Stimulated activated CD4-positive, alpha-beta T cell treated with anti-CD3 and anti-CD28 coated beads, Interleukin-15, amount 100 ng/mL, for 1 hour (primary cell): ENCODE measurements around the gene MYF6.

Source experiments
- DNase-seq, 2 donors: peaks; one replicate each; pipeline ENCODE4 v3.0.0-alpha.2; 2020; ENCODE audit warnings: low read depth in 1 of 2, low spot score in 1 of 2

Gene MYF6

DNA sequence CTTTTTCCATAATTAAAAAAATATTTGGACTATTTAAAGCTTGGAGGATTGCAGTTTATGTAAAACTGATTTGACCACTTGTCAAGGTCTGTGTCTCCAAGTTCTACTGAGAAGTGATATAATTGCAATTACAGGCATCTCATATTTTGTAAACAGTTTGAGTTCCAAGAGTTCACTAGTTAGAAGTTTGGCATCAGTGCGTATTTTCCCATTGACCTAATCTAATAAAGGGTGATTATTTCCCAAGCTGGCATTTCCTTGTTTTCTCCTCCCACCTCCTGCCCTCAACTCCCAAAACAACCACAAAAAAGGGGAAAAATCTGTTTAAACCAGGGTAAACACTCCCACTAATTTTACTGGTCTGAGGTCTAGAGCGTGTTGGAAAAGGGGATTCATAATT, 3.0 kb upstream of the MYF6 start:
- no peak for DNase-seq

DNA sequence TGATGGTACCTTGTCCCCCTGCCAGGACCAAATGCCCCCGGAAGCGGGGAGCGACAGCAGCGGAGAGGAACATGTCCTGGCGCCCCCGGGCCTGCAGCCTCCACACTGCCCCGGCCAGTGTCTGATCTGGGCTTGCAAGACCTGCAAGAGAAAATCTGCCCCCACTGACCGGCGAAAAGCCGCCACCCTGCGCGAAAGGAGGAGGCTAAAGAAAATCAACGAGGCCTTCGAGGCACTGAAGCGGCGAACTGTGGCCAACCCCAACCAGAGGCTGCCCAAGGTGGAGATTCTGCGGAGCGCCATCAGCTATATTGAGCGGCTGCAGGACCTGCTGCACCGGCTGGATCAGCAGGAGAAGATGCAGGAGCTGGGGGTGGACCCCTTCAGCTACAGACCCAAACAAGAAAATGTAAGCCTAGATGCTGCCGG, 410 bp downstream of the MYF6 start:
- DNase-seq = no peak

DNA sequence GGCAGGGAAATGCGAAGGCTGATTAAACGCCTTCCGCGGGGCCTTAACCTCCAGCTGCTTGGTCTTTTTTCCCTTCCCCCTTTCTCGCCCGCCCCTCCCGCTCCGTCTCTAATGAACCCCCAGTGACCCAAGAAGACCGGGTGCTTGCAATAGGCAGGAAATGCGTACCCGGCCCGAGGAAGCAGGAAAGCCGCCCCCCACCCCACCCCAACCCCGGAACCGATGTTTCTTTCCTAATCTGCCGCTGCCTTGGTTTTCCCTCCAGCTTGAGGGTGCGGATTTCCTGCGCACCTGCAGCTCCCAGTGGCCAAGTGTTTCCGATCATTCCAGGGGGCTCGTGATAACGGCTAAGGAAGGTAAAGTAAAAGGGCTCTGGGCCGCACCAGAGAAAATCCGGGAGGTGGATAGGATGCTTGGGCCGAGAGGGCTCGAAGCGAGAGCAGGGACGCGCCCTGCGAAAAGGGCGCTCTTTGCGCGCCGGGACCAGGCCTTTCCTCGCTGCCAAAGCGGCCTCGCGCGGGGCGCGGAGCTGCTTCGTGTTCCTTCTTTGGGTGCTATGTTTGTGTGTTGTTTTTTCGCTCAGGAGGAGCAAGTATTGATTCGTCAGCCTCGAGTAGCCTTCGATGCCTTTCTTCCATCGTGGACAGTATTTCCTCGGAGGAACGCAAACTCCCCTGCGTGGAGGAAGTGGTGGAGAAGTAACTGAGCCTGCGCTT, 983 bp downstream of the MYF6 start:
- no peak for DNase-seq

DNA sequence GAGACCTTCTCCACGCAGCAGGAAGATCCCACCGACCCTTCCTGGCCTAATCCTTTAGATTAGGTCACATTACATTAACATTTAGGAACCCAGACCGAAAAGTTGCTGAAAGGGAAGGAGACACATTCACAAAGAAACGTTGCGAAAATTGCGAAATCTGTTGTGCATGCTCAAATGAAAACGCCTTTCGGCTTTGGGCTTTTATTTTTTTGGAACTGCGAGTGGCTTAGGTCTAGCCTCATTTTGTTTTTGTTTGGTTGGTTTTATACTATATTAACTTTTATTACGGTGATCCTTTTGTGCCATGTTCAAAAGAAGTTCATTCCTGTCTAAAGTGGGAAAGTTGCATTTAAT, 1.5 kb downstream of the MYF6 start:
- DNase-seq = no peak

DNA sequence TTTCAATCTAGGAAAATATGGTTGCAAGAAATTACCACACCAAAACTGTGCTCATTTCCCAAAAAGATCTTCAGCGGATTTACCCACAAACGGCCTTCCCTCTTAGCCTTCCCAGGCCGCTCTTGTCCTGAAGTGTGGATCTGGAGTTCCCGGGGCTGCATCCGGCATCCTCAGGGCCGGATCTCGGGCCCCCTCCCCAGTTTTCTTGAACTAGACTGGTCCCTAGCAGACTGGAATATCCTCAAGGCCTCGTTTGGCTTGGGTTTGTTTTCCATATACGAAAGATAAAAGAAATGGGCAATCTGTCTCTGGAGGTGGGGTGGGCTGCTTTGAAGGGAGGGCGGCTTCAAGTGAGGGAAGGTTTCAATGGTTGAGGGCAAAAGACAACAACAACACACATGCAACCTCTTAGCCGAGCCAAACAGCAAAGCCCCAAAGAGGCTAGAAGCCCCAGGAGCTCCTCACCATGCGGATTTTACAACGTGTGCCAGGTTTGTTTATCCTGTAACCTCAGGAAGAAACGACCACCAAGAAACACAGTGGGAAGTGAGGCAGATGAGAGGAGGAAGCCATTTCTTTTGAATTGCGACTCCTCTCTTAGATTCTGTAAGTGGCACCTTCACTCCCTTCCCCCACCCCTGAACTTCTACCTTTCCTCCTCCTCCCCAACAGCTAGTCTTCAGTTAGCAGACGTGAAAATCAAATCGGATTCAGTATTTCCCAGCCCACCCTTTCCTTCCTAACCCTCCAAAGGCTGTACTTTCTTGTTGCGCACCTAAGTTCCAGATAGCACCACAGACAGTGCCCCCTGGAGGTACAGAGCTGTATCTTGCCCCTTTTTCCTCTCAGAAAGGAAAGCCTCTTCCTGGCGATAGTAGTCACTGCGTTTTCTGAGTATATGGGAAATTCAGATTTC, 2.6 kb downstream of the MYF6 start:
- DNase-seq = no peak

DNA sequence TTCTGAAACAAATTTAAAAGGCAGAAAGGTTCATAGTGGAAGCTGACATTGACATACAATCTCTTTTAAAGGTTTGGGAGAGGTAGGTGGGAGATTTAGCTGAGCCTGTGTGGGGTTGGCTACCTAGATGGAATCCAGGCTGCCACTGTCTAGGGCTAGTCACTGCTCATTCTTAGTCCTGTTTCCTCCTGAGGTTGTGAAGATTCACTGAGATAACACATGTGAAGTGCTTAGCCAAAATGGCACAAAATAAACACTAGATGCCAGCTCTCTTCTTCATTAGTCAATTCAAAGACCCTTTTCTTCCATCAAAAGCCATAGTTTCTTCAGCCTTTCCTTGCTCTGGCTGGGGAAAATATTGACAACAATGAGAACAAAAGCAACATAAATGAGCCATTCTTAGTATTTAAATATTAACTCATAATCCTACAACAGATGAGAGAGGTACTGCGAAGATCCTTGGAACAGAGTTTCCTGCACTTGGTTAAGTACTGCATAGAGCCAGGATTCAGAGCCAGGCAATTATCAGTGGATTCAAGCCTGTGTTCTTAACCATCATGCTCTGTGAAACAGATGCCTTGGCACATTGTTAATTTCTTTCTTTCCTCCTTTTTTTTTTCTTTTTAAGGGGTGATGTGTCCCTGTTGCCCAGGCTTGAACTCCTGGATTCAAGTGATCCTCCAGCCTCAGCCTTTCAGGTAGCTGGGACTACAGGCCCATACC, 3.5 kb downstream of the MYF6 start:
- DNase-seq = no peak

DNA sequence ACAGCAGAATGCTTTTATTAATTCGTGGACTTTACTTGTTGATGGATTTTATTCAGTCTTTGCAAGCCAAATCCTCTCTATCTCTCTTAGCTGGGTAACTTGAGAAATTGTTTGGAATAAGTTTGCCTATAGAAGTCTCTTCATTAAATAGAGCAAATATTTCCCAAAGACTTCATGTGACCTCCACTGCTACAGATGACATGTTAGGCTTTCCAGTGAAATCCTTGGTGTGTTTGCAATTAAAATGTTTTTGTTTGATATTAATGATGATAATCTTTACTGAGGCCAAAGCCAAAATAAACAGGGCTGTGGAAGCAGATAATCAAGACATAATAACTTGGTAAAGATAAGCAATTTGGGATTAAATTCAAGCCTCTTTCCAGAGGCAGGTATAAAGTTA, 4.4 kb downstream of the MYF6 start:
- DNase-seq = no peak

DNA sequence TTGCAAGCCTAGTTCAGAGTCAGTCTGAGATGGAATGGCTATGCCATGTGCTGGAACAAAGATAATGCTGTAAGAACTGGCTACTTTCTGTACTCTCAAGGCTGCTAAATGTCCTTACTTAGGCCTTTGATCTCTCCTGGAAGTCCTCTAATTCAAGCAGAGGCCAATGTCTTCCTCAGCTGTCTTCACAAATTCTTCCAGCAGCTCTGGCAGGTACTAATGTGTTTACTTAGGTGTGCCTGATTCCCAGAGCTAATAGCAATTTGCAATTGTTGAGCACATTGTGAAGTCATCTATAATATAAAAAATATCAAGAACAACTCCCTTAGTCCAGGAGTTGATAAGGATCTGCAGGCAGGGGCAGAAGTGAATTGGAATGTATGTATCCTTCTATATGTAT, 5.4 kb downstream of the MYF6 start:
- DNase-seq = no peak

DNA sequence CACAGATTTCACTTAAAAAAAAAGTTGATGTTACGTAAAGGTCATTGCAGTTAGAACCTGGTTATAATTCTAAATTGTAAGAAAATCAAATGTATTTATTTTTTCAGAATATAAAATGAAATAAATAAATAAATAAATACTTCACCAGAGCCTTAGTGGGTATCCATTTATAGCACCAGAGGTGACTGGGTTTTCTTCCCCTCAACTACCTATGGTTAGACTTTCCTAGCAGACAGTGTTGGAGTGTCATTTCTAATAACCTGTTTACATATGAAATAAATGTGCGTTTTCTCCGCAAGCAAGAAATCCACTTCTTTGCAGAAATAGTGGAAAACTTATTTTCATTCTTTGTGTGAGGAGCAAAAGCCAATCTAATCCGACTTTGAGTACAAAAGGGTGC, 6.0 kb downstream of the MYF6 start:
- DNase-seq = no peak

DNA sequence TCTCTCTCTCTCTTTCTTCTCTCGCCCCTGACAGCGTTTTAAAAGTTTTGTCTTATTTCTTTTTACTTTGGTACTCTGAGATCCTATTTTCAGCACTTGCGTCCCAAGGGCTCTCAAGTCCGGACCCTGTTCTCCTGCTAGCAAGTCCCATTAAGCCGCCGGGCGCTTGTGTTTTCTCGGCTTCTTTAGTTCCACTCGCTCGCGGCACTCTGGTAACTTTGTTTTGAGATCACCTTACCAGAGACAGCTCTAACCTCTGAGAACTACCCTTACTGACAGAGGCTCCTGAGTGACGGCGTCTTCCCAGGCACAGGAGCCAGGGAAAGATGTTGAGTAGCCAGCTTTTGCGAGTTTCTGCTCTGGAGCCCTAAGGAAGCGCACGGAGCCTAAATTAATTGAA, 6.6 kb downstream of the MYF6 start:
- DNase-seq = no peak

DNA sequence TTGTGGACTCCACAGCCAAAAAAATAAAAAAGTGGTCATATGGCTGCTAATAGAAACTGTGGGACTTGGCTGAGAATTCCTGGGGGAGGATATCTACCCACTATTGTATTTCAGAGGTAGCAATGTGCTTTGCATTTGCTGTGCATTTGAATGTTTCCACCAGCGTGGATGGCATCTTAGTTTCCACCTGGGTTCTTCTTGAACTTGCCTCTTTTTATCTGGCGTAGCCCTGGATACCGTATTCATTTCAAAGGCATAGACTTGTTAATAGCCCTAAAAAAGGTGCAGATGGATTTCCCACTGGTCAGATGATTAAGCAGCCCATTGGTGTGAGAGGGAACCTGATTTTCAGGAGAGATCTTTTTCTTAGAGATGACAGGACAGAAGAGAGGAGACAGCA, 7.4 kb downstream of the MYF6 start:
- no peak for DNase-seq

DNA sequence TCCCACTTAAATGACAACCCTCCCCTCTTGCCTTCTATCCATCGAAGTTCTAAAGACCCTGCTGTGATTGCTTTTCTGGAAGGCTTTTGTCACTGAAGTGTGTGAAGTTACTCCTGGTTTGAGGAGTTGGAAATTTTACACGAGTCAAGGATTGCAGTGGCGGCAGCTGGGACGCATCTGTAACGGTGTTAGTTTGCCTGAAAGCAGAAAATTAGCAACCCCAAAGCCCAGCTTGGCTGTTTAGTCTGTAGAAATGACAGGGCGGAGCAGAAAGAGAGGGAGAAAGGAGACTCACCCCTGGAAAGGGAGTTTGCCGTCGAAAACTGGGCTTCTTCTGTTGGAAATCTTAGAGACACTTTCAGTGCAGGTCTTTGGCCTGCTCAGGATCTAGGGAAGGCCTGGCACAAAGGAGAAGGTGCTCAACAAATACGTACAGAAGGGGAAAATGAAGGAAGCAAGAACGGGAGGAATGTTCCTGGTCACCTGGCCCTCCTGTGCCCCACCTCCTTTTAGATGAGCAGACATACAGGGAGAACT, 8.3 kb downstream of the MYF6 start:
- DNase-seq = no peak

DNA sequence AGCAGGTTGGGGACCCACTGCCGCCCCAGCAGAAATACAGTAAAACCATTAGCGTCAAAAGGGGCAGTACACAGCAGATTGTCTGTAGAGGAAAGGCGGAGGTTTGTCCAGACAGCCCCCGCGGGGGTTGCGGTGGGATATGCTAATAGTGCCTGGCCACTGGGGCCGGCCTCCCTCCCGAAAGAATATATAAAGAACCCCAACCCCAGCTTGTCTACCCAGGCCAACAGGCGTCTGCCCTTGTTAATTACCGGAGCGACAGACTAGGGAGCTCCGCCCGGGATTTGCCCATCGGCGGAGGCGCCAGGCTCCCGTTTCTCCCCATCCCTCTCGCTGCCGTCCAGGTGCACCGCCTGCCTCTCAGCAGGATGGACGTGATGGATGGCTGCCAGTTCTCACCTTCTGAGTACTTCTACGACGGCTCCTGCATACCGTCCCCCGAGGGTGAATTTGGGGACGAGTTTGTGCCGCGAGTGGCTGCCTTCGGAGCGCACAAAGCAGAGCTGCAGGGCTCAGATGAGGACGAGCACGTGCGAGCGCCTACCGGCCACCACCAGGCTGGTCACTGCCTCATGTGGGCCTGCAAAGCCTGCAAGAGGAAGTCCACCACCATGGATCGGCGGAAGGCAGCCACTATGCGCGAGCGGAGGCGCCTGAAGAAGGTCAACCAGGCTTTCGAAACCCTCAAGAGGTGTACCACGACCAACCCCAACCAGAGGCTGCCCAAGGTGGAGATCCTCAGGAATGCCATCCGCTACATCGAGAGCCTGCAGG, 9.4 kb downstream of the MYF6 start, which contains the start of gene MYF5:
Gene MYF5, plus strand, starts transcription at position 217 of the 774 bp plus-strand sequence. Its CDS starts 152 bp downstream, at position 369.
- DNase-seq = no peak

DNA sequence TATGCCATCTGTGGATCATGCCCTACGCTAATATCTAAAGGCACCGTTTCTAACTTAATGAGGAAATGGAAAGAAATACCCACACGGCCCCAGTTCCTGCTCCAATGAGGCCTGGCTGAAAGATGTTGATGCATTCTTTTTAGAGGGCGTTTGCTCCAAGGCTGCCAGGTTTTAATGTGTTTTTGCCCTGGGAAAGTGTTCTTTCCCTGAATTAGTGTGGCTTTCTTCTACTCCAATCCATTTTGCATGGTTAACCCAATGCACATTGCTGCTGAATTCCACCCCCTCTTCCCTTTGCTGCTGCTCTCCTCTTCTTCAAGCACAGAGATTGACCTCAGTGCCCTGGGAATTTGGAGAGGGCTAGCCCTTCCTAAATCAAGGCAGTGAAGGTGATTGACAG, 10.4 kb downstream of the MYF6 start:
- no peak for DNase-seq

DNA sequence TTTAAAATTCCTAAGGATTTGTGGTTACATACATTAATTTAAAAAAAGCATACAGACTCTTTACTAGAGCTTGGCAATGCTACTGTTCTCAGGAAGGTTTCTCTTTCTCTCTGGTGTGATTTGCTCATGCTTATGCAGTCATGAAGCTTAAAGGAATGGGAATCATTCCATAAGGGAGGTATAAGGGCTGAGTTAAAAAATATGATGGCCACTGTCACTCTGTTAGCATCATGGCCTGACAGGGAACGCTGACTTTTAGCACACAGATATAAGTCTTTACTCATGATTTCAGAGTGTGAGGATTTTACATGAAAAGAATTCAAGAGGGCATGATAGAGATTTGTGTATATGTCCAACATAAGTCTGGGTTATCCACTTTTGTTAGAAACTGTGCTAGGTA, 13.1 kb downstream of the MYF6 start:
- DNase-seq = no peak

DNA sequence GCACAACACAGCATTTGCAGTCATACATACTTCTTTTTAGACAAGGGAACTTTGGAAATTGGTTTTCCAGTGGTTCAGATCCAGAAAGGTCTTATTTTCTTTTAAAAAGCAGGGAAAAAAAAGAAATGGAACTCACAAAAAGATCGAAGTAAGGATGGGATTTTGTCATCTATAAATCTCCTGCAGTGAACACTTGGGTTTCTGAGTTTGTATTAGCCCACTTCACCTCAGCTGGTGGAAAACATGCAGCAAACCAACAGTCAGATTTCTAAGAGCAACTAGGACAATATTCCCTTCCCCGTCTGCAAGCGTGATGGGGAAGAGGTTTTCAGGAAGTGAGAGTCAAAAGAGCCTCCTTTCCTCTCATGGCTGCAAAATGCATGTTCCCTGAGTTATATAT, 13.9 kb downstream of the MYF6 start:
- no peak for DNase-seq

DNA sequence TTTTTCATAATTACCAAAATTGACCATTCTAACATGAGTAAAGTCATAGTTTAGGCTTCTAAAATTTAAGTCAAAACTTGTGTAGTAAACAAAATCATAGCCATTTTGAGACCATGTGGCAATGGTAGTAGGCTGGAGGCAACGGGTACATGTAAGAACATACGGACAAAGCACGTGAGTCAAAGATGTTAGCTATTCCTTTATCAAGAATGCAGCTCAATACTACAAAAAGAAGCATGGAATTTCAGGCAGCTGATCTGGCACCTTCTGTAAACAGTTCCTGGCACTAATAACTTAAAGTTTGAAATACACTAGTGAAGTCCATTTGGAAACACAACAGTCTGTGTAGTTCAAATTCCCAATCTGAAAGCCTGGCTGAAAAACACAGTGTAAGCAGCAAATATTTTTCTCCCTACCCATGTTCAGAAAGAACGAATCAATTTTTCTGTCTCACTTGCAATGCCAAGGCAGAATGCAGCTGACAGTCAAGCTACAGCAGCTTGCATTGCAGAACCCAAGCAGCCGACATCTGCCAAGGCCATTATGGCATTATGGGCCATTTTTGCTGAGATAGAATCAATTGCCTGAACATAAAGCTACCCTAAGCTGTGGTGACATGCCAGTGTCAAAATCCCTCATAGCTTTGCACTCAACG, 38.5 kb downstream of the MYF6 start:
- no peak for DNase-seq

DNA sequence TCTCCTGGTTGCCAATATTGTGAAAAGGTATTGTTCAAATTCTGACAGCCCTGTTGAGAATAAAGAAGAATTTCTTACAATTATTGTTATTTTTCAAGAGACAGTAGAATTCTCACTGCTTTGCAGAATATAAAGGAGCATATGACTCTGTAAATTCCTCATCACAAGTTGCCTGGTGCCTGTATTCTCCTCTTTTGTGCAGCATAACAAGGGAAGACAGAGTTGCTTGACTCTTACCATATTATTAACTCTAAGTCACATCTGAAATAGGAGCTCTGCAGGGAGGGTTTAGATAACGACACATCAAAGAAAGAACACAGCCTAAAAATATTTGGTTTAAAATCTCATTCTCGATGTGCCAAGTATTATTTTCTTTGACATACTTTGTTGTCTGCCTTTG, 40.4 kb downstream of the MYF6 start:
- DNase-seq = no peak

DNA sequence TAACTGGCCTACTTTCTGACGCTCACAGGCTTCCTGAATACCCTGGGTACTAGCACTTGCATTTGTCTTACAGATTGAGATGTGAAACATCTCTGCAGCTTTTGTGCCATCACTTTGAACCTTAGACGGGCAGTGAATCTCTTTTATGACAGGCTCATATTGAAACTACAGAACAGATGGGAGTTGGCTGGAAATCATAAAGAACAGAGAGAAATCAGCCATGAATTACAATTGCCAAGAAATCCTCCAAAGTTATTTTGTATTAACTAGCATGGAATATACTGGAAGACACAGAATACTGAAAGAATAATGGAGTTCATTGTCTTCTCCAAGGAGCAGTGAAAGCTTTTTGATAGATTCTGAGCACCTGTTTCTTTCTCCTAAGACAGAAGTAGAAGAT, 42.0 kb downstream of the MYF6 start:
- DNase-seq = no peak

DNA sequence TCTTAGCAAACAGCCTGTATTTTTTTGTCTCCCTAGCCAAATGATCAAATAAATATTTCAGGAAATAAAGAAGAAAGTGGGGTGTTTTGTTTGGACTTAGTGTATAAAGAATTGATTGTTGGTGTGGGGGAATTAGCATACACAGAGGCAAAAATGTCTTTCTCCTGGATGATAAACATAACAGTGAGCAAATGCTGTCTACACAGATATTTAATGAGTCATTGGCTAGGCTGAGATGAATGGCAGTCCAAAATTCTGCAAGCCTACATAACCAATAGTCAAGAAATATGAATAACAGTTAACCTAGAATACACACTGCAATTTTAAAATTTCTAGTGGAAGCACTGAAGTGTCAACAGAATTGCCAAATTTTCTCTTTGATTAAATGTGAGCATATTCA, 45.0 kb downstream of the MYF6 start:
- no peak for DNase-seq
